Upper lobe of left lung (tissue), 4 donors: Measurements from ENCODE around the gene PALLD.

ENCODE experiments used
- CTCF ChIP-seq, 6 experiments: fragments of 450-650 bp in 4 of 6; fragments of 200-600 bp in 2 of 6; sonication (generic) in 2 of 6; IDR thresholded peaks; one replicate each; pipeline ENCODE4 v1.5.1; 2016 to 2019; ENCODE audit warnings: antibody characterized with exemption in 6 of 6
- EP300 ChIP-seq, 4 donors: sonication (generic); formaldehyde crosslinking; IDR thresholded peaks; one replicate each; pipeline ENCODE4 v1.5.1; 2017; ENCODE audit warnings: antibody characterized with exemption in 4 of 4, control low read depth in 2 of 4
- POLR2A ChIP-seq, 4 donors: fragments of 450-650 bp; IDR thresholded peaks; one replicate each; pipeline ENCODE4 v1.5.1; 2016 to 2017; ENCODE audit warnings: antibody characterized with exemption in 4 of 4, mild to moderate bottlenecking in 2 of 4

GRCh38 chr4:168972596-168972995, 475.7 kb downstream of the PALLD start:
- TF ChIP-seq CTCF (IDR thresholded peaks at IDR 0.05) (no peak), POLR2A (IDR thresholded peaks at IDR 0.05) (no peak), EP300 (IDR thresholded peaks at IDR 0.05) (no peak)
